AG09309 (cell line): ENCODE measurements around the gene PNLIPRP2.

Experiments
- DNase-seq: peaks from one replicate; pipeline ENCODE4 v3.0.0-alpha.2; 2010; ENCODE audit warnings: low read depth
- H3K4me3 ChIP-seq: 2 replicates; pipeline ENCODE4 v1.5.1; 2011; ENCODE audit warnings: mild to moderate bottlenecking, low read depth, low read length, moderate library complexity; ENCODE audit not compliant: control insufficient read depth
- TF ChIP-seq, protein P1 (sequence below): IDR thresholded peaks from 2 replicates; pipeline ENCODE4 v1.5.1; 2011; ENCODE audit warnings: mild to moderate bottlenecking, low read depth, low read length, inconsistent platforms; ENCODE audit not compliant: insufficient read depth, control insufficient read depth; ENCODE audit errors: missing control alignments

Gene PNLIPRP2

DNA sequence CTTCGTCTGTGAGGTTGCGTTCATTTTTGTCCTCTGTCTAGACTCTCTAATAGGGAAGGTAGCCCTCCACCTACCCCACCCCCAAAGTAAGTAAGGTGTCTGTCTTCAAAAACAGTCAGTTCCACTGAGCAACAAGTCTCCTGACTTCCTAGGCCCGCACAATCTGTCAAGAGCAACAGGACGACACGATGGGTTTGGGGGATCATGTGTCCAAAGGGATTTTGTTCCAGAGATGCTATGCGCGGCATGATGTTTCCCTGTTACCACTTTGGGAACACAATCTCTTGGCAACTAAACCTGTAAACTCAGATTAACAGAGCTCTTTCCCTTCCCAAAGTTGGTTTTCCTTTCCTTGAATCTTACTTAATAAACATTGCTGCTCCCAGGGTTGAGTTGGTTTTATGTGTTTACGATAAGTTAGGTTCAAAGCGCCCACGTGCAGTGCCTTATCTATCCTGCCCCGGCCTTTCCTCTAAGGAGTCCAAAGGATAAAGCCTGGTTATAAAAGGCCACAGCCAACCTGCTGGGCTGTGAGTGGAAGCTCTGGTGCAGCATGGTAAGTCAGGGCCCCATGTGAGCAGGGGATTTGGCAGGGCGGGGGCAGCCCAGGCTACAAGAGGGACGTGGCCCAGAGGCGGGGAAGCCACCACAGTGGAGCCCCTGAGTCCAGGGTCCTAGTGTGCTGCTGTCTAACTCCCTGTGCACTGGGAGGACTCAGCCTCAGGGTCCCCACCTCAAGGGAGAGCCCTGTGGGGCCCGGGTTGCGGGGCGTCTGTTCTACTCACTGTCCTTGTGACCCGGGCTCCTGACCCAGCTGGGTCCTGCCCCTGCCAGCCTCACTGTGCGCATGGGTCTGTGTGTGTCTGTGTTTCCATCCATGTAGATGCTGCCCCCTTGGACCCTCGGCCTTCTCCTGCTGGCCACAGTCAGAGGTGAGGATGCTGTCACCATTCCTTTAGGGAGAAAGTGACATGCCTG is at the start of gene PNLIPRP2:
Gene PNLIPRP2, plus strand, starts transcription at position 531 of the 978 bp plus-strand sequence.
- TF ChIP-seq, protein P1, sequence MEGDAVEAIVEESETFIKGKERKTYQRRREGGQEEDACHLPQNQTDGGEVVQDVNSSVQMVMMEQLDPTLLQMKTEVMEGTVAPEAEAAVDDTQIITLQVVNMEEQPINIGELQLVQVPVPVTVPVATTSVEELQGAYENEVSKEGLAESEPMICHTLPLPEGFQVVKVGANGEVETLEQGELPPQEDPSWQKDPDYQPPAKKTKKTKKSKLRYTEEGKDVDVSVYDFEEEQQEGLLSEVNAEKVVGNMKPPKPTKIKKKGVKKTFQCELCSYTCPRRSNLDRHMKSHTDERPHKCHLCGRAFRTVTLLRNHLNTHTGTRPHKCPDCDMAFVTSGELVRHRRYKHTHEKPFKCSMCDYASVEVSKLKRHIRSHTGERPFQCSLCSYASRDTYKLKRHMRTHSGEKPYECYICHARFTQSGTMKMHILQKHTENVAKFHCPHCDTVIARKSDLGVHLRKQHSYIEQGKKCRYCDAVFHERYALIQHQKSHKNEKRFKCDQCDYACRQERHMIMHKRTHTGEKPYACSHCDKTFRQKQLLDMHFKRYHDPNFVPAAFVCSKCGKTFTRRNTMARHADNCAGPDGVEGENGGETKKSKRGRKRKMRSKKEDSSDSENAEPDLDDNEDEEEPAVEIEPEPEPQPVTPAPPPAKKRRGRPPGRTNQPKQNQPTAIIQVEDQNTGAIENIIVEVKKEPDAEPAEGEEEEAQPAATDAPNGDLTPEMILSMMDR, result no peak
- no peak within 1 kb of the TSS for H3K4me3 ChIP-seq
- no peak for DNase-seq

DNA sequence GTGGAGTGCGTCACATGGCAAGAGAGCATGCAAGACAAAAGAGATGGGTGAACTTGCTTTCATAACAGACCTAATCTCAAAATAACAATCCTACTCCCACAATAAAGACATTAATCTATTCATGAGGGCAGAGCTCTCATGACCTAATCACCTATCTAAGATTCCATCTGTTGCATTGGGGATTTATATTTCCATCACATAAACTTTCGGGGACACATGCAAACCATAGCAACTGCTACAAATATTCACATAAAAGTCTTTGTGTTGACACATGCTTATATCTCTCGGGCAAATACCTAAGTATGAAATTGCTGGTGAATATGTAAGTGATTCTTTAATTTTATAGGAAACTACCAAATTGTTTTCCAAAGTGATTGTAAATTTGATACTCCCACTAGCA is 46.0 kb upstream of the PNLIPRP2 start:
- DNase-seq, result no peak
- no peak overlapping the region for H3K4me3 ChIP-seq

DNA sequence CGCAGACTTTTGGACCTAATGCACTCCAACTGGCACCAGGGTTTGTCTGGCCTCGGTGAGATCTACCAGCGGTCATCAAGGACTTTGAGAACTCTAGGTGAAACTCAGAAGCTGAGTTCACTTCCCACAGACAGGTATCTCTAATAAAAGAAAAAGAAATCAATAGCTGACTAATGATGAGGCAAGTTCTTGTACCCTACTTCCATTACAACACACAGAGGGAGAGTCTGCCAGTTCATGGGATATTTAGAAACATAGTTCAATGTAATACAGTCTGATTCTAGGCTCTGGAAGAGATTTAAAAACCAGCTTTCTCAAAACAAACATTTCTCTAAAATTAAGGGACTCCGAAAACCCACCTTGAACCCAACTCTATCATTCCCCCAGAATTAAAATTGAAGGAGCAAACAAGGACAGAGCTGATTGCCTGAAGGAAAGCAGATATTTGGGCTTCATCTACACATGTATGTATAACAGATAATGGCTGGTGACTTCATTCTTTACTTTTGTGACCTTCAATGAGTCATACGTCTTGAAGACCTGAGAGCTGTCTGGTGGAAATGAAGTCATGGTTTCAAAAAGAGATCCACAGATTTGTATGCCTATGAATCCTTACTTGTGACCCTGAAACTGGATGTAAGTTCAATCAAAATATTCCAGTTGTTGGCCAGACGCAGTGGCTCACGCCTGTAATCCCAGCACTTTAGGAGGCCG is 32.7 kb upstream of the PNLIPRP2 start:
- TF ChIP-seq, protein P1, result no peak
- no peak for DNase-seq
- no peak overlapping the region for H3K4me3 ChIP-seq

More for the DNA sequence above, 46.0 kb upstream of the PNLIPRP2 start:
- TF ChIP-seq, protein P1, result no peak

DNA sequence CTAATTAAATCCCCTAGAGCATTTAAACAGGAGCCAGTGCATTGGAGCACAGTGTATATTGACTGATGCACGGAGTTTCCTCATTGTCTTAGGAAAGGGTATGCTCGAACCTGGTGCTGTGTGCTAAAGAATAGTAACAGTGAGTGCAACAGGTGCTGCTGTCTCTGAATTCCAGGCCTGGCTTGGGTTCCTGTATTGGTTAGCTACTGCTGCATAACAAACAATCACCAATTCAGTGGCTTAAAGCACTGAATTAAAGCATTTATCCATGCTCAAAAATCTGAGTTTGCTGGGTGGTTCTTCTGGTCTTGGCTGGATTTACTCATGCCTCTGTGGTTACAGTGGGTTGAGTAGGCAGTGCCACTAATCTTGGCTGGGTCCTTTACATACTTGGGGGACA is 31.8 kb upstream of the PNLIPRP2 start:
- H3K4me3 ChIP-seq, result no peak overlapping the region
- TF ChIP-seq, protein P1, result no peak
- DNase-seq, result no peak

DNA sequence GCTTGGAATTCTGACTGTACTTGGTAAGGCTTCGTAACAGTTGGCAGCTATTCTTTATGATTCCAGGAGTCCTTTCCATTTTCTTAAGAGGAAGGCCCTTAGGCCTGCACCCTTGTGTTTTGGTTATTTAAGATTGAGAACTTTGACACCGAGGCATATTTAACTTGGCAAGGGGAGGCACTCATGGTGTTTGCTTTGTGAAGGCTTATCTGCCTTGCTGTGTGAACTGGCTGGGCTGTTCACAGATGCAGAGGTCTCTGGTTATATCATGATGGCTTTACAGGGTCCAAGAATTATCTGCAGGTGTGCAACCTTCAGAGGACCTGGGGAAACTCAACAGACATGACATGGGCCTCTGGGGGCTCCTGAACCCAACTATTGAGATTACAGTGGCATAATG is 30.8 kb upstream of the PNLIPRP2 start:
- H3K4me3 ChIP-seq, result no peak overlapping the region
- TF ChIP-seq, protein P1, result no peak
- no peak for DNase-seq

DNA sequence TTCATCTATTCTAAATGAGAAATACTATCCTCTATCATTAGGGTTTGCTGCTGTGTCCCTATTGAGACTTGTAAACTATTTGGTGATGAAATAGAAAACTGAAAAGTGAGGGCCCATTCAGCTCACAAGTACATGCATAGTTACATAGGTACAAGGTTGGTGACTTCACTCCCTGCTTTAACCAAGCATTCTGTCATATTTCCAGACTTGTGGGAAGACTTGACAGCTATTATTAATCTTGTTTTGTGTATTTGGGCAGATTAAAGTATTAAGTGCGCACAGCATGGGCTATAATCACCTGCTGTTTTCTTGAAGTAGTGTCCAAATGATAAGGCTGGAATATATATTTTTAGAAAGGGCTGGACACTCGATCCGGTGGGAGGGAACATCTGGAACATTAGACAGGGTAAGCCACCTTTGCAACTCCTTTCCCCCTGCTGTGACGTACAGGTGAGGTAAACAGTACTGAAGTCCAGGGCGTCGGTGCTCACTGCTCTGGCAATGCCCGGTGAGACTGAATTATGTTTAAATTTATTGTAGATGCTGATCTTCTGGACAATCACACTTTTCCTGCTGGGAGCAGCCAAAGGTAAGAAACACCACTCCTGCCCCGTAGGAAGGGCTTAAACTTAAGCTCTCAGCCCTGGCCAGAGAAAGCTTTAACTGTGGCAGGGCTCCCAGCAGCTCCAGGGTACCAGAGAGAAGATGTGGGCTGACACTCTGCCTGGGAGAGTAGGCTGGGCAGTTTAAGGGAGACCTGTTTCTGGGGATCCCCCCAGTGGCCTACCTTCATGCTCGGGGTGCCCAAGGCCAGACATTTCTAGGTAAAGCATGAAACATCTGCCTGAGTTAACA is 29.9 kb upstream of the PNLIPRP2 start, which contains the start of gene PNLIPRP1:
Gene PNLIPRP1, plus strand, starts transcription at position 370 of the 855 bp plus-strand sequence. Its CDS starts 171 bp downstream, at position 541.
- no peak for DNase-seq
- no peak within 1 kb of the TSS for H3K4me3 ChIP-seq
- TF ChIP-seq, protein P1, result no peak
